Fibroblast of peridontal ligament (primary cell): ENCODE data around the gene PPARGC1A.
A peak's percentile ranks its signal among the peaks of the same experiment; 100 is the strongest.

Experiments
- DNase-seq: peaks from one replicate; pipeline ENCODE4 v3.0.0-alpha.2; 2010; ENCODE audit errors: extremely low read depth

PPARGC1A gene

DNA sequence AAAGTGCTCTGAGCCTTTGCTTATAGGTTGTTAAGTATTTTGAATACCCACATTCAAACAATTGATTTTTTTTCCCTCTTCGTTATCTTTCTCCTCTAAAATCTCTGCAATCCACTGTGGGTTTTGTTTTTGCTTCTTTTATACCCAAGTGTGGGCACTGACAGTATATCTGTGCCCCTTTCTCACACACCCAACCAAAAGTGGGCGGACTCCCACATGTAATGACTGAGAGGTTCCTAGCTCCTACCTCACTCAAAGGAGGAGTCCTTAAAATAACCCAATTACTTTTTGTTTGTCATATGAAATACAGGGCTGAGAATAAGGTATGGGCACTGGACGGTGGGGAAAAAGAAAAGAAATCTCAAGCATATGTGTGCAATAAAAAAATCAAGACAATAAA, 51.7 kb downstream of the PPARGC1A start:
- DNase-seq = no peak

DNA sequence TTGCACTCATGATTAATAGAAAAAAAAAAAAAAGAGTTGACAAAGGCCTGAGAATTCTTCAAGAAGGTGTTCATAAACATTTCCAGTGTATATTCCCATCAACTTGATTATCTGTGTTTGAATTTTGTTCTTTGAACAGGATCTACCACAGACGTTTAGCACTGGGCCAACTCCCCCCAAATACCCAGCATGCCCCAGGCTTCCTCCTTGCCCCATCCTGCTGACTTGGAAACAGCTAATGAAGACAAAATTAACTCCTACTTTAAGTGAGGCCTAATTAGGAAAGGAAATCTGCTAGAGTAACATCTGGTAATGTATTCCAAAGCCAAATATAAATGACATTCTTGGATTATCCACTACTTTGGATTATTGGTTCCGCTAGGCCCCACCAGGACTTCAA, 52.5 kb downstream of the PPARGC1A start:
- DNase-seq = no peak

DNA sequence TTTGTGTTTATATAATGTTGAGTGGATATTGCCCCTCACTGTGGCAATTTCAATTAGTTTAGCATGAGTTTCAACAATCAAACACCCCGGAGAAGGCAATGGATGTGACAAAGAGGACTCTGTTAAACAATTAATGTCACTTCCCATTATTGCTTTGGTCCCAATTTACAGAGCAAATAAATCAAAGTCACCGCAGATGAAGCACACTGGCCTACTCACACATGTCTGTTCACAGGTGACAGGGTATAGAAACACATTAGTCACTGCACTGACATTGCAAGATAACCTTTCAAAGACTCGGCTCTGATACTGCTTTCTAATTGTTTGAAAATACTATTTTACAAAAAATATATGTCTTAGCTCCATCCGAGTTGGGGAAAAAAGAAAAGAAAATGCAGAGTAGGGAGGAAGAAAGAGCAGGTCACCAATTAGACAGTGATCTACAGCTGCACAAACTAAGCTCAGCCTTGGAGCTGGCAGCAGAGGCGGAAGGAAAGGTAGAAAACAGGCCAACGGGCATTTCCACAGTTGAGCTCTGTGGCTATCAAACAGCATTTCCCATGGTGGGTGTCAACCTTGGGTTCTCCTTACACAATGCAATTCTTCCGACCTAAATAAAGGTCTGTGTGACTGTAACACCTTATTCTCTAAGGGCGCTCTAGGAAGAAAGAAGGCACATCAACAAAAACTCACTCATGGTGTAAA, 53.9 kb downstream of the PPARGC1A start:
- DNase-seq = no peak

DNA sequence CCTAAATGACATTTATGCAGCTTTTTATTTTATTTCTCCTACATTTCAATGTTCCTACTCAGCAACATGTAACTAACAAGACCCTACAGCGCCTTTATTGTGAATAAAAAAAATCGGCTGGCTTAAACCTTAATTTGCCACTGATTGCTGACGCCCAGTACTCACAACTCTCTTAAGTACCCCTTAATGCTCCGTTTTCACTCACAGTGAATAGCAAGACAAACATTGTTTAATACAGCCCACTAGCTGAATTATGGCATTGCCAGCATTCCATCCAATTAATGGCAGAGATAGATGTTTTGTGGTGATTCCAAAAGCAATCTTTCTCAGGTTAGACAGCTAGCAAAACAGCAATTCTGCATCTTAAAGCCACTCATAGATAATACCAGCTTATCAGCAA, 61.1 kb downstream of the PPARGC1A start:
- DNase-seq = no peak

DNA sequence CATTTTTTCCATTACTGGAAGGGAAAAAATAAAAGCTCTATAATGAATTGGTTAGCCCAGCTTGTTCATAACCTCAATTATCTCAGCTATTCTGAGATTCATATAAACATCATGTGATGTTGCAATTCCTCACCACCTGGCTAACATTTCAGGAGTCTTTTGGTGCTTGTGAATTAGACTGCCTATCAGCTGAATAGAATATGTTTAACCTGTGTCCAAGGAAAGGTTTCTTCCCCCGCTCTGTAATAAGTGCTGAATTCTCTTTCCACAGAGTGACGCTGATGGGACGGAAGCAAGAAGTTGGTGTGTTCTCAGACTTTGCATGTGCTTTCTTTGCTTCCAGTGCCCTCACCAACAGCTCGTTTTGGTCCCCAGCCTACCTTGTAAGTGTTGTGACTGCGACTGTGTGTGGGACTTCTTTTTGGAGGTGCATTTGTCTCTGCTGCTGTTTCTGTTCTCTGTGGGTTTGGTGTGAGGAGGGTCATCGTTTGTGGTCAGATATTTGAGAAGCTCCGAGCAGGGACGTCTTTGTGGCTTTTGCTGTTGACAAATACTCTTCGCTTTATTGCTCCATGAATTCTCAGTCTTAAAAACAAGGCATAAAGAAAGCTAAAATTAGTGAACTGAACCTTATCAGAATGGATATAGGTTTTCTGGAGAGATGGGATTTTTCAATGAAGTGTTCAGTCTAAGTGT, 61.7 kb downstream of the PPARGC1A start:
- DNase-seq = peak; percentile 25

DNA sequence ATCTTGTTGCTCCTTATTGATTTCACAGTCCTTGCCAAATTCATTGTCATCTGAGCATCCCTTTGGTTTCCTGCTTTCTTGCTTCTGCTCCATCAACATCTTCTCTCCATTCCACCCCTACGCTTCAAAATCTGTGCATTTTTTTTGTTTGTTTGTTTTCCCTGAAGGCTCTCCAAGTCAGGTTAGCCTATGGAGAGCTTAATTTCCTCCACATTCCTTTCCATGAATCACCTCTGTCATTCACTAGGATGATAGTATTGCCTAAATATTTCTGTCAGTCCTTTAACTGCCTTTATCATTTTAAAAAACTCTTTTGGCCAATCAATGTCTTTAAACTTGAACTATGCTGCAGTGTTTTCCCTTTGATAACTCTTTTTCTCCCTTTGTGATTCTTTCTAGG, 67.7 kb downstream of the PPARGC1A start:
- DNase-seq = no peak

DNA sequence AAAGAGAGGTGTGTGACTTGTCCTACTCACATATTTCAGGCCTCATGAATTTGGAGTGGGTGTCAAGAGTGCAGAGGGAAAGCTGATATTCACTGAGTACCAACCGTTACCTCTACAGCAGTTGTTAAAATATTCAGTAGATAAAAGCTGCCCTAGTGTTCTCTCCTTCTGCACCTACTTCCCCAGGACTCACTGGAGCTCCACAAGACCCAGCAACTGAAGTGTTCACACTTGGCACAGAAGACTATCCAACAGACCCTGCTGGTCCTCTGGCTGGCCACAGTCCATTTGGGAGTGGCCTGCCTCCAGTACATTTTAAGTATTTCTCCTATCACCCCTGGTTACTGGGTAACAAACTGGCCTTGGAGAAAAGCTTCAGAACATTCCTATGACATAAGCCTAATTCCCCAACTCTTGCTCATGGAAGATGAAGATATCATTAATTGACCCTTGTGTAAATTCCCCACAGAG, 70.8 kb downstream of the PPARGC1A start:
- no peak for DNase-seq

DNA sequence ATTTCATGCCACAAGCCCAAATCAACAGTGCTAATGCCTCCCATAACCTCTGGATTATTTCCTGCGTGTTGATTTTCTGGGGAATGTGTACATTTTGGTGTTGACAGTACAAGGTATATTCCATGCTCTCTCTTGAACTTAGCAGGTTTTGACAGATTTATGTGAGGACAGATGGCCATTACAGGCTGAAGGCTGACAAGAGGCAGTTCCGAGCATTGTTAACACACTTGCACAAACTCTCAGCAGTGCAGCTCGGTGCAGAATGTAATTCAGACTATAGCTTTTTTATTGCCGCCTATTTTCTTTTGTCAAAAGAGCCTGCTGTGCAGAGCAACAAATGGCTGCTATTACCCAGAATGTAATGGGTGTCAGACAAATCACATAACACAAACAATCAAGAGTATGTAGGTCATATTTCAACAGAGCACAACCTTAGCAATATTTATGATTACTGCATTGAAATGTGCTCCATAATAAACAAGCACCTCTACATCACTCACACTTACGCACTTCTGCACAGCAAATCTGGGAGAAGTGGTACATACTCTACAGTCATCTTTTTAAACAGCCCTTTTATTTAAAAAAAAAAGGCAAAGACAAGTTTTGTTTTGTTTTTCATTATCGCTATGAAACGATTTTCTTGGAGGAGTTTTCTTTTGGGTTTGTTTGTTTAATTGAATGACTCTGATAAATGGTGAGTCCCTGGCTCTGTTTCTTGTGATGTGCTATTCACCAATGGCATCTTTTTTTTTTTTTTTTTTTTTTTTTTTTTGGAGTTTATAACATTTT, 71.6 kb downstream of the PPARGC1A start:
- DNase-seq = no peak

DNA sequence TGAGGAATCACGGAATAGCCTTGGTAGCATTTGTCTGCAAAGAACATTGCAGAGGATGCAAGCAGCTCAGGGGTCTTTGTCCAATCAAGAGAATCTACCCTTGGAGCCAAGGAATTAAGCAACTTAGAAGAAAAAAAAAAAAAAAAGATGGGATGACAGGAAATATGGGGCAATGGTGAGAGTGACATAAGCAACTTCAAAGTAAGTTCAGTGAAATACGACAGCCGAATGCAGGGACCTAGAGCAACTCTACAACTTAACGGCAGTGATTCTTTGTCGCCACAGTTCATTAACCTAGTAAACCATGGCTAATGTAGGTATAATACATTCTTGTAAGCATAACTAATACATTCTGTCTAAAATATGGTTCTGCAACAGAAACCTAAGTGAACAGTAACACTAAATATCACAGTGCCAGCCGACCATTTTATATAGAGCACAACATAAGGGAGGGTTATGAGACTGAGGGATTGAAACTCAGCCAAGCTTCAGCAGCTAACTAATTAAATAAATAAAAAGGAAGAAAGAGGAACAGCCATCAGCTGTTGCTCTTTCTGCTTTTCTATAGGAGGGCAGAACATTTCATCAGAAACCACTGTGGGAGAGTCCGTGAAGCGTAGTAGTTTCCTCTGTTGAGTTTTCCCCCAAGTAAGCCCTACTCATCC, 74.7 kb downstream of the PPARGC1A start:
- no peak for DNase-seq

DNA sequence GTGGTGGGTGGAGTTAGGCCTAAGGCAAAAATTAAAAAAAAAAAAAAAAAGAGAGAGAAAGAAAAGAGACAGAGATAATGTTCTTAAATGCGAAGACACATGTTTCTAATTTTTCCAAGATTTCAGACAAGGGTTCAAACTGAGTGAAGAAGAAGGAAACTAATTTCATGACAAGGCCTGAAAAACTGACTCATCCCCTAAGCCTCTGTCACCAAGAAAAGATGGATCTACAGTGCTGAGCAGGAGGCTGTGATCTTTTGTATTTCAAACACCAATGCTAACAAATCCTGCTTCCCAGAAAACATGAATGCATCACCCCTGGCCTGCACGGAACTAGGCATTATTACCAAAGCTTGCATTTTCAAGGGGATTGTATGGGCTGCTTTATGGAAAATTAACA, 75.3 kb downstream of the PPARGC1A start:
- no peak for DNase-seq

DNA sequence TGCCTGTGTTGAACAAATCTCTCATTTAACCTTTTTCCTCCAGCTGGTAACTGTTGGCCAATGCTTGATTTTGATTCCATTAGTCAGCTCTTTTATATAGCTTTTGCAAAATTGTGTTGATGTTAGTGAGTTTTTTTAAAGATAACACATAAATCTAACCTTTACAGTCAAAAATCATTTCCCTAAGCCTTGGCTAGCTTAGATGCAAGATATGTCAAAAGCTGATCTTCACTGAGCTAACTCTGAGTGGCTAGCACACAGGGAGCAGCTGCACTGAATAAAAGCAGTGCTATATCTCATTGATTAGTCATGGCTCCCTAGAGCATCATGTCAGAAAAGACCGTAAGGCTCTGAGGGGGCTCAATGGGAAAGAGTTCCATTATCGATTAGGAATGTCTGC, 78.7 kb downstream of the PPARGC1A start:
- peak; percentile 19 for DNase-seq

DNA sequence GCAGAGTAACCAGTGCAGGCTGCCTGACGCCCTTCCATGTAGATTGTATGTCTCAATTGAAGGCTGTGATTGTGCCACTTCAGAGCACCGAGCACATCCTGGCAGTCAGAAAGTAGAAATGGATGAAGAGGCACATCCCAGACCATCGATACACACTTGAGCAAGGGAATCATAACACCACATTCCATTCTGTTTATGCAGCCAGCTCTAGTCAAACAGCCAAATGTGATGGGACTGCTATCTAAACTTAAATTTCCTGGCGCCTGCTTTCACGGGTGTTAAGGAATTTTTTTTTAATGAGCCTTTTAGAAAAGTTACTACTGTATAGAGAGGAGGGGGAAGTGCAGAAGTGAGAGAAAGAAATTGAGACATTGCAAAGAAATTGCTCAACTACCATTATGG, 84.4 kb downstream of the PPARGC1A start:
- DNase-seq = peak; percentile 11

DNA sequence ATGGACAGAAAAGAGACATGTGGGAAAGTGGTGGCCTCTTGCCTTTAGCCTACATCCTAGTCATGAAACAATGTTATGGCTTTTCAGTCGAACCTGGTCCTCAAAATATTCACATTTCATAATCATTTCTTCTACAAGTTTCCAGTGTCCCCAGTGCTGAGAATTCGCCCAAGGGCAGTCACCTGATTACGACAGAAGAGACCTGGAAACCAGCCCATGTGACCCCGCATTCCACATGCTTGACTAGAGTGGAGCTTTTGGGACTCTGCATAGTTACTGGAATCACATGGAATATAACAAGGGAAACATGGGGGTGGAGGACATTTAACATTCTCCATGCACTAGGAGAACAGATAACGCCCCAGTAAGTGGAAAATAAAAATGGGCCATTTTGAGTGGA, 100.1 kb downstream of the PPARGC1A start:
- peak; percentile 58 for DNase-seq

DNA sequence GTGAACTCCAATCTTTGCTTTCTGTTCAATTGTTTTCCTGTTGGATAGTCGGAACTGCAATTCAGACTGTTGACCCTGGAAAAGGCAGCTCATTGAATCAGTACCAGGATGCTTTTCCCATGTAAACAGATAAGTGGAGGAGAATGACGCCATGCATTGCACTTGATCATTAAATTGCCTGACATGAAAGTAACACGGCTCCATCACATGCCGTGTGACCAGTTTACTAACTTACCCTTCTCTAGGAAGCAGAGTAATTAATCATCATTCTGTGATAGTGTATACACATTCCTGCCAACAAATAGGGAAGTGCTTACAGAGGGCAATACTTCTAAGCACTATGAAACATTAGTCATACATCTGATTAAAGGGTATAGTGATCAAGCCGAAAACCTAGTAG, 101.4 kb downstream of the PPARGC1A start:
- DNase-seq = no peak

DNA sequence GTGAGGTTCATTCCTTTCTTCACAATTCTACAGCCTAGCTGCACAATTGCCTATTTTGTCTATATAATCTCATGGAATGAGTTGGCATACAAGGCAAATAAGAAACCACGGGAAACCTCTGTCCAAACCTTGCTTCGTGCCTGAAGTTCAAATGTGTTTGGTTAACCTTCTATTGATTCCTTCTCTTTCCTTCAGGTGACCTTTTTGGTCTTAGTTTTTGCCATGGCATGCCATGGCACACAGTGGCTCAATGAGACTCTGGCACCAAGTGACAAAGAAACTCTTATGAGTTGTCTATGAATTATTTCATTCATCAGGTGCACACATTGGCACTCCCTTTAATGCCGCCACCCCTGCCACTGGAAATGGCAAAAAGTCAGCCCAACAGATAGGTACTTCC, 101.8 kb downstream of the PPARGC1A start:
- no peak for DNase-seq

DNA sequence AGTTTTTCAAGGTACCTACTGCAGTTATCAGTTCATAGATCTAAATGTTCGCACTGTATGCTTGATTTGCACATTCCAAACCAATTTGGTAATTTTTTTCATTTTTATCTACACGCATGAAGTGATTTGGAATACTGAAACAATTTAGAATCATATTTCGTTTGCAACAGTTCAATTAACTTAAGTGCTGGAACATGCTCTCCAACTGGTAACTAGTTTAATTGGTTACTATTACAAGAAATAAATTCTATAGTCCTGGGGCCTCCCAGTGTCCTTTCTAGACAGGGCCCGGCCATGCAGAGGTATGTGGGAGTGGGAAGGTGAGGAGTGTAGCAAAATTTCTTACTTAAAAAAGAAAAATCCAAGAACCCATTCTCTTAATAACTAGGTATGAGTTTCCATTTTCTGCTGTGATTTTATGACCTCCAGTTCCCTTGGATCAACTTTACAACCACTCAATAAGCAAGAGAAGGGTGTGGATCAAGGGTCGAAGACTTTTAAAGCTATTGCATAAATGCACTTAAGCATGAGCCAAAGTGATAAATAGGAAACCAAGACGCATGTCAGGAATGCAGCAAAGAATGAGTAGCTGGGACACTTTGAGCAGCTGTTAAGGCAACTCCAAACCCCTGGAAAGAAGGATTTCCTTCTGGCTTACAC, 106.9 kb downstream of the PPARGC1A start:
- DNase-seq = no peak

DNA sequence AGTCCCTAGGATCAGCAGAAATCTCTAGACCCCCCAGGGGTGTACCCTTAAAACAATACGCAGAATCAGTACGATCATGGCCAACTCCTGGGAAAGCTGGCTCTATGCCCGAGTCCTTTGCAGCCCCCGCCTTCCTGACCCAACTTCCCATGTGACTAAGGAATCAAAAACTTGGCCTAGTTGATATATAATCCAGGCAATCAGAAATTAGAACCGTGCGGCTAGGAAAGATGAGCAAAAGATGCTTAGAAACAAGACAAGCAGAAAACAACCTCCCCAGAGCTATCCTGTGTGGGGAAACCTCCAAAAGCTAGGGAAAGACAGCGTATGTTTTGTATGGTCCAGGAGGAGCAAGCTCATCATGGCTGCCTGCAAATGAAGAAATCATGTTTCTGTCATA, 110.0 kb downstream of the PPARGC1A start:
- DNase-seq = no peak

DNA sequence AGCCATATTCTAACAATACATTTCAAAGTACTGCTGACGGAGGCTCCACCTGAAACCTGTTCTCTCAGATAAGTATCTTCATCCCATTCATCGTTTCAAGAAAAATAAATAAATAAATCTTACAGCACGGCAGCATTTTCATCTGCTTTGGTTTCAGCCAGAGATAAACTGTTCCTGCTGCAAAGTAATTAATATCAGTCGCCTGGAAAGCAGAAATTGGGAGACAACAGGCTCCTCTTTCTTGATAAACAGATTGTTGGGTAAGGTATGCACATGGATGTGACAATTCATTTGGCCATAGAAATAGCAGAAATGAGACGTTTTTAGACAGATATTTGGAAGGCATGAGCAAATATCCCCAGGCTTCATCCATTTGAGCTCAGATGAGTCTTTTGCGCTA, 110.4 kb downstream of the PPARGC1A start:
- DNase-seq = no peak

DNA sequence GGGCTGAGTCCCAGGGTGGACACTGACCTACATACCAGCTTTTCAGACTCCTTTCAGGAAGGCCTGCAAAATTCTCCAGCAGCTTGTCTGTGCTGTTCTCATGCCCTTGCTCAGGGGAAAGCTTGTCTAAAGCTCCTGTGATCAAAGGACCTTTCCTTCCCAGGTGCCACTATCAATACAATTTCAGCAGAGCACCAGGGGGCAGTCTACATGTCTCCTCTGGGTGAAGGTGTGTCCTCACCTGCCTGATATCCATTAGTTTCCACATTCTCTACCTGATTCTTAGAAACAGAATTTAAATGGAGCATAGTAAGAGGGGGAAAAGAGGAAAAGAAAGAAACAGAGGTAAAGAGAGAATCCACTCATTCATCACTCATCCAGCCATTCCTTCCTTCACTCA, 114.2 kb downstream of the PPARGC1A start:
- DNase-seq = no peak

DNA sequence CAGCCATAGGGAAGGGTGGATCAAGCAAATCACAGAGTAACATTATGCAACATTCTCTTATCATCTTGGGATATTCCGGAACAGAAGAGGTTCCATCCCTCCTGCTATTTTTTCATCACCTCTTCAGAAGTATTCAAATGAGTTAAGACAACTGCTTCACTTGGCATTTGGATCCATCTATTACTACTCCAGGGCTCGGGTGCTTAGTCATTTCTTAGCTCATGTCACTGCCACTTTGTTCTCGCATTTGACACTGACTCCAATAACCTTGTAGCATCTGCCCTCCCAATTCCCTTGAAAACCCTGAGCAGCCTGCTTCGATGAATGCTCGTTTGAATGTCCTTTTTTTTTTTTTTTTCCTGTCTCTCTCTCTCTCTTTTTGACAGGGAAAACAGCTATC, 114.9 kb downstream of the PPARGC1A start:
- DNase-seq = no peak

DNA sequence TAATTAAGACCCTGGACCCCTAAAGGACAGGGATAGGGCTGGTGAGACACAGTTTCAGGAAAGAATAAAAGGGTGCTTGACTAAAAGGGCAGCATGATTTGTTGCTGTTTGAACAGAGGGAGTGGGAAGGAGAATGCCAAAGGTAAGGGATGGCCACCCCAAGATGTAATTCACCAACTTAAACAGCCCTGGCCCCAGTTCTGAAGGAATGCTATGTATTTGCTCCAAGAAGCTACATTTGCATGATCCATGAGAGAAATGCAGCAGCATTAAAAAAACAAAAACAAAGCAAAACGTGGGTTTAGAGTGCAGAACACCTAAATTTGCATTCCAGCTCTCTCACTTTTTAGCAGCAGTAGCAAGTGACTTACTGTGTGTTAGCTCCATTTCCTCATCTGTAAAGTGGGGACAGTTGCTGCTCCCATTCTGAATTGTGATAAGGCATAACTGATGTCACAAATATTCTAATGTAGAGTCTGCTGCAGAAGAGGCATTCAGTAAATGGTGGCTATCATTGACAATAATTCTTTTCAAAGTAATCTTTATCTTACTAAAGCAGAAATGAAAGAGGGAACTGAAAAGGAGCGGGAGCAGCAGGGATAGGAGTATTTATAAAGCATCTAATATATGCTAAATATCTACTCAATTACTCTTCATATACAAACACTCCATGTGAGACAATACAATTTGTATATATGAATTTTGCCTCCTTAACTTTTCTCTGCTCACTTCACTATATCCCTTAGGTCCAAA, 115.8 kb downstream of the PPARGC1A start:
- no peak for DNase-seq
